RWPE2 (cell line): ENCODE results near the gene TFE3.
"Not testable (repeated sequence)": the region's sequence is repeated elsewhere in the genome, so short reads cannot be mapped to it uniquely, and the experiment has no call there.

Experiments
- ATAC-seq: fragments of 200-7000 bp; cut with Tn5 transposase; 3 replicates; pipeline ENCODE4 v1.9.1; 2021; ENCODE audit warnings: low read depth
- DNase-seq: peaks from one replicate; pipeline ENCODE4 v3.0.0-alpha.2; 2020; ENCODE audit warnings: low spot score
- H3K27ac ChIP-seq: fragments of 450-650 bp; 2 replicates; pipeline ENCODE4 v1.5.1; 2017; ENCODE audit warnings: mild to moderate bottlenecking; ENCODE audit not compliant: poor library complexity, severe bottlenecking
- H3K27me3 ChIP-seq: fragments of 250-450 bp; sonication (Bioruptor Pico); 2 replicates; pipeline ENCODE4 v1.5.1; 2021; ENCODE audit warnings: mild to moderate bottlenecking, moderate library complexity; ENCODE audit not compliant: insufficient read depth, poor library complexity, severe bottlenecking
- H3K36me3 ChIP-seq: fragments of 250-450 bp; sonication (Bioruptor Pico); 2 replicates; pipeline ENCODE4 v1.5.1; 2020; ENCODE audit warnings: low read depth, mild to moderate bottlenecking, moderate library complexity
- H3K4me1 ChIP-seq: fragments of 250-450 bp; sonication (Bioruptor Pico); 2 replicates; pipeline ENCODE4 v1.5.1; 2021; ENCODE audit warnings: mild to moderate bottlenecking, moderate library complexity; ENCODE audit not compliant: insufficient read depth, poor library complexity, severe bottlenecking
- H3K4me3 ChIP-seq: fragments of 250-450 bp; sonication (Bioruptor Pico); 2 replicates; pipeline ENCODE4 v1.5.1; 2021; ENCODE audit warnings: mild to moderate bottlenecking, moderate library complexity; ENCODE audit not compliant: severe bottlenecking
- H3K9me3 ChIP-seq: fragments of 250-450 bp; sonication (Bioruptor Pico); 2 replicates; pipeline ENCODE4 v1.5.1; 2021; ENCODE audit warnings: mild to moderate bottlenecking, moderate library complexity; ENCODE audit not compliant: severe bottlenecking
- TF ChIP-seq, protein P1 (sequence below): fragments of 450-650 bp; IDR thresholded peaks from one replicate; pipeline ENCODE4 v1.5.1; 2017; ENCODE audit warnings: mild to moderate bottlenecking, moderate library complexity; ENCODE audit not compliant: poor library complexity, severe bottlenecking

The TFE3 gene

DNA sequence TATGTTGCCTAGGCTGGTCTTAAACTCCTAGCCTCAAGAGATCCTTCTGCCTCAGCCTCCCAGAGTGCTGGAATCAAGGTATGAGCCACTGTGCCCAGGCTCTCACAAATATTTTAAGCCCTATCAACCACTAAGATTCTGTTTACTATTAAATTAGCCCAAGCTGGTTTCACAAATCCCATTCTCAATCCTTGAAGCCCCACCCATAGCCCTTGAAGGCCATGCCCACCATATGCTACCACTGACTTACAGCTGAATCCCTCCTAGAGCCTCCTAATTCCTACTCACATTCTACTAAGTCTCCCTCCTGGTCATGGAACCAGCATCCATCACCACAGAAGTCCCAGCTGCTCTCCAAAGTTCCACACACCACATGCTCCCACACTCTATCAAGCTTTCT lies 50.8 kb downstream of the TFE3 start:
- peaks cover 3% of the 10 kb centered on the region; the same call in 1 of the 2 replicates for H3K36me3 ChIP-seq

DNA sequence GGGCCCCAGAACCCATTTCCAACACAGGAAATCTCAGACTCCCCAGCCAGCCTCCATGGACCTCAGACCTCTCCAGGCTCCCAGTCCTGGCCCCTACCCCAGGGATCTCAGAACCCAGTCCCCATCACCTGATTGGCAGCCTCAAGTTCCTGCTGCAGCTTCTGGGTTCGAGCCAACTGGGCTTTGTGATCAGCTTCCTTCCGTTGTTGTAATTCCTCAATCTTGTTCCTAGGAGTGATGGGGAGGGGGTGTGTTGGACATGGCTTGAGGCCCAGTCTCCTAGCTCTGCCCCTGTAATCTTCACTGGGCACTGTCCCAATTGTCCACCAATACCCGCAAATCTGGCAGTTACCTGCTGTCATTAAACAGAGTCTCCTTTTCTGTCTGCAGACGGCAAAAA lies 53.7 kb downstream of the TFE3 start:
- Histone ChIP-seq H3K27me3 (no peaks in the 10 kb centered on the region), H3K36me3 (no peaks in the 10 kb centered on the region; the same call in 1 of the 2 replicates), H3K9me3 (no peaks in the 10 kb centered on the region), H3K27ac (no peak overlapping the region), H3K4me3 (no peak overlapping the region), H3K4me1 (no peaks in the 10 kb centered on the region)
- TF ChIP-seq, protein P1, sequence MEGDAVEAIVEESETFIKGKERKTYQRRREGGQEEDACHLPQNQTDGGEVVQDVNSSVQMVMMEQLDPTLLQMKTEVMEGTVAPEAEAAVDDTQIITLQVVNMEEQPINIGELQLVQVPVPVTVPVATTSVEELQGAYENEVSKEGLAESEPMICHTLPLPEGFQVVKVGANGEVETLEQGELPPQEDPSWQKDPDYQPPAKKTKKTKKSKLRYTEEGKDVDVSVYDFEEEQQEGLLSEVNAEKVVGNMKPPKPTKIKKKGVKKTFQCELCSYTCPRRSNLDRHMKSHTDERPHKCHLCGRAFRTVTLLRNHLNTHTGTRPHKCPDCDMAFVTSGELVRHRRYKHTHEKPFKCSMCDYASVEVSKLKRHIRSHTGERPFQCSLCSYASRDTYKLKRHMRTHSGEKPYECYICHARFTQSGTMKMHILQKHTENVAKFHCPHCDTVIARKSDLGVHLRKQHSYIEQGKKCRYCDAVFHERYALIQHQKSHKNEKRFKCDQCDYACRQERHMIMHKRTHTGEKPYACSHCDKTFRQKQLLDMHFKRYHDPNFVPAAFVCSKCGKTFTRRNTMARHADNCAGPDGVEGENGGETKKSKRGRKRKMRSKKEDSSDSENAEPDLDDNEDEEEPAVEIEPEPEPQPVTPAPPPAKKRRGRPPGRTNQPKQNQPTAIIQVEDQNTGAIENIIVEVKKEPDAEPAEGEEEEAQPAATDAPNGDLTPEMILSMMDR, result no peak
- no peak for ATAC-seq
- no peak for DNase-seq

More for the DNA sequence above, 50.8 kb downstream of the TFE3 start:
- no peaks in the 10 kb centered on the region for H3K4me1 ChIP-seq
- TF ChIP-seq, protein P1, result no peak
- ATAC-seq, result no peak
- no peaks in the 10 kb centered on the region for H3K9me3 ChIP-seq
- H3K4me3 ChIP-seq, result no peak overlapping the region
- no peaks in the 10 kb centered on the region for H3K27me3 ChIP-seq
- no peak overlapping the region for H3K27ac ChIP-seq
- no peak for DNase-seq

DNA sequence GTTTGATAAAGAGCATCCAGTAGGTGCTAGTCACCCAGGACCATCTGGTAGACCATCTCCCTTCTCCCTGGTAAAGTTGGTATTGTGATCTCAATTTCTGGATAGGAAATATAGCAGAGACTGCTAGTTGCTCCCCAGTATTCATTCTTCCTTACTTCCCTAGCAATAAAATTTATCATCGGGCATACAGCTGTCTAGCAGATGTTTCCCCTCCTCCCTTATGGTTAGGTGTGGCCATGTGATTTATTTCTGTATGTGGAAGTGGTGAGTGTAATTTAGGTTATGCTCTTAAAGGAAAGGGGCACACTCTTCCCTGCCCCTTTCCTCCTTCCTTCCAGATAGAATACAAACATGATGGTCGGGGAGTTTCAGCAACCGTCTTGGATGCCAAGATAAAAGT lies 59.3 kb downstream of the TFE3 start:
- TF ChIP-seq, protein P1, result no peak
- DNase-seq, result no peak
- no peak overlapping the region for H3K27ac ChIP-seq
- H3K9me3 ChIP-seq, result no peaks in the 10 kb centered on the region
- ATAC-seq, result no peak
- H3K36me3 ChIP-seq, result peaks cover 17% of the 10 kb centered on the region
- H3K4me3 ChIP-seq, result no peak overlapping the region
- no peaks in the 10 kb centered on the region for H3K4me1 ChIP-seq
- H3K27me3 ChIP-seq, result no peaks in the 10 kb centered on the region

DNA sequence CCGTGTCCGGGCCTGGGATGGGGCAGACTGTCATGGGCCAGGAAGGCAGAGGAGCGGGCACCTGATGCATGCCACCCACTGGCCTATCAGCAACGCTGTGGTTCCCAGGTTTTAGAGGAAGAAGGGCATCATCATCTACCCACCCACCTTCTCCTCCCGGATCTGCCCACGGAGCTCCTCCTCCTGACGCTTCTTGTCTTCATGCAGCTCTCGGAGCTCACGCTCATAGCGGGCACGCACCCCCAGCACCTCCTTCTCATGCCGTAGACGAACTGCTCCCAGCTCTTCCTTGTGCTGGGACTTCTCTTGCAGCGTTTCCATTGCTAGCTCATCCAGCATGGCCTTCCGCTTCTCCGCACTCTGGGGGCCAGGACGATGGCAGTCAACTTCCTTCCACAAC lies 60.1 kb downstream of the TFE3 start:
- DNase-seq (no peak), ATAC-seq (no peak)
- Histone ChIP-seq H3K4me3 (no peak overlapping the region), H3K36me3 (peaks cover 17% of the 10 kb centered on the region), H3K27me3 (no peaks in the 10 kb centered on the region), H3K27ac (no peak overlapping the region), H3K4me1 (no peaks in the 10 kb centered on the region), H3K9me3 (no peaks in the 10 kb centered on the region)
- TF ChIP-seq, protein P1, result no peak

DNA sequence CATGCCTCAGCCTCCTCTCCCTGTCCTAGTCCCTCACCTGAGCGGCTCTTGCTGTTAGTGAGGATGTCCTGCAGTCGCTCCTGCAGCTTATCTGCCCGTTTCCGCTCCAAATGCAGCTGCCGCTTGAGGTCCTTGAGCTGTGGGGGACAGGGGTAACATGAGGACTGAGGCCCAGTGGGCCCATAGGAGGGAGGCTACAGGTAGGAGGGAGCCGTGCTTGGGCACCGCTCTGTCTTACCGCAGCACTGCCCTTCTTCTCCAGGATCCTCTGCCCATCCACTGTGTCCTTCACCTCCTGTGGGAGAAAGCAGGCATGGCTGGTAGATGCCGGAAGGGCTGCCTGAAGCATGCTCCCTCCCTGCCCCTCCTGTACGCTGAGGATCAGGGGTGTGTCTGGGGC lies 62.0 kb downstream of the TFE3 start:
- ATAC-seq, result no peak
- no peak overlapping the region for H3K27ac ChIP-seq
- TF ChIP-seq, protein P1, result no peak
- no peaks in the 10 kb centered on the region for H3K27me3 ChIP-seq
- H3K4me1 ChIP-seq, result no peaks in the 10 kb centered on the region
- H3K36me3 ChIP-seq, result peaks cover 17% of the 10 kb centered on the region
- no peak overlapping the region for H3K4me3 ChIP-seq
- H3K9me3 ChIP-seq, result no peaks in the 10 kb centered on the region
- no peak for DNase-seq

DNA sequence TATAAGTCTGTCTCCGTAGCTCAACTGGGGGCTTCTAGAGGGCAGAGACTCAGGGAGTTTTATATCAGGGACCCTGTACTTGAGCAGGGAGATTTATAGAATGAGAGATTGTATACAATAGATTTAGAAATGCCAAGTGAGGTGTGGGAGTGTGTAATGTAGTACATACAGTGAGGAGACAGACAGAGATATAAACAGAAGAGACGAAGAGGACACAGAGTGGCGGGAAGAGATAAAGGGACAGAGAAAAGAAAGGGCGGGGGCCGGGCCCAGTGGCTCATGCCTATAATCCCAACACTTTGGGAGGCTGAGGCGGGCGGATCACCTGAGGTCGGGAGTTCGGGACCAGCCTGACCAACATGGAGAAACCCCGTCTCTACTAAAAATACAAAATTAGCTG lies 62.8 kb downstream of the TFE3 start:
- H3K36me3 ChIP-seq, result peaks cover 17% of the 10 kb centered on the region

More for the DNA sequence above, 62.8 kb downstream of the TFE3 start:
- not testable (repeated sequence) for H3K4me3 ChIP-seq, H3K27ac ChIP-seq, H3K27me3 ChIP-seq, H3K4me1 ChIP-seq, ATAC-seq, H3K9me3 ChIP-seq, DNase-seq
